Panc1 (cell line): ENCODE results near the gene SORCS1. TPM values are rescaled to one million over a fixed set of nuclear protein-coding genes. Genes with fewer than 3 reads are reported as not detected.

Experiments used
- ATAC-seq: fragments of 200-7000 bp; cut with Tn5 transposase; 2 replicates; pipeline ENCODE4 v1.9.1; 2020; ENCODE audit warnings: mild to moderate bottlenecking, moderate library complexity
- BruUV-seq: library from RNA; stranded (reverse); fragments of 400-500 nt; replicated peaks from 2 replicates; lab custom pipeline; 2021; lab: Mats Ljungman, UMichigan
- CTCF ChIA-PET: fragments of 300-600 bp; sonication (Branson Sonifier 250); formaldehyde crosslinking; loops from one replicate; lab custom pipeline; 2022; ENCODE audit warnings: antibody characterized with exemption; lab: Charles Lee
- POLR2A ChIA-PET: fragments of 300-600 bp; sonication (Branson Sonifier 250); formaldehyde crosslinking; loops from one replicate; lab custom pipeline; 2022; ENCODE audit warnings: antibody characterized with exemption; lab: Charles Lee
- DNase-seq: peaks from one replicate; pipeline ENCODE4 v3.0.0-alpha.2; 2010; ENCODE audit warnings: low read depth, low spot score
- H3K27ac ChIP-seq: 2 replicates; pipeline ENCODE4 v1.5.1; 2011; ENCODE audit warnings: mild to moderate bottlenecking, low read length, inconsistent platforms
- H3K27me3 ChIP-seq: fragments of 200-500 bp; sonication (Bioruptor generic); 2 replicates; pipeline ENCODE4 v1.6.0; 2014; ENCODE audit warnings: low read length, inconsistent platforms; ENCODE audit not compliant: control insufficient read depth, insufficient read depth
- H3K36me3 ChIP-seq: fragments of 200-500 bp; sonication (Bioruptor generic); 2 replicates; pipeline ENCODE4 v1.5.1; 2014; ENCODE audit warnings: inconsistent platforms, mild to moderate bottlenecking, low read length, moderate library complexity; ENCODE audit not compliant: control insufficient read depth, insufficient read depth
- H3K4me1 ChIP-seq: 2 replicates; pipeline ENCODE4 v1.5.1; 2011; ENCODE audit warnings: inconsistent platforms, mild to moderate bottlenecking, low read length, moderate library complexity; ENCODE audit not compliant: control insufficient read depth, insufficient read depth
- H3K4me3 ChIP-seq, 2 experiments: 2 replicates each; pipeline ENCODE4 v1.5.1; 2011 to 2012; ENCODE audit warnings: low read depth in 2 of 2, low read length in 2 of 2, mild to moderate bottlenecking in 2 of 2, inconsistent platforms in 1 of 2, moderate library complexity in 1 of 2
- H3K9me3 ChIP-seq: fragments of 200-500 bp; sonication (Bioruptor generic); 2 replicates; pipeline ENCODE4 v1.5.1; 2014; ENCODE audit warnings: low read depth, mild to moderate bottlenecking, inconsistent platforms, low read length, moderate library complexity; ENCODE audit not compliant: control insufficient read depth, insufficient read depth
- POLR2AphosphoS5 ChIP-seq: IDR thresholded peaks from 2 replicates; pipeline ENCODE4 v1.6.1; 2012; ENCODE audit warnings: mild to moderate bottlenecking, low read depth, low read length, moderate library complexity
- SIN3A ChIP-seq: IDR thresholded peaks from 2 replicates; pipeline ENCODE4 v1.6.1; 2012; ENCODE audit warnings: low read depth, mild to moderate bottlenecking, low read length, moderate library complexity, borderline replicate concordance; ENCODE audit not compliant: insufficient read depth
- TCF7L2 ChIP-seq: IDR thresholded peaks from 2 replicates; pipeline ENCODE4 v1.6.1; 2011; ENCODE audit warnings: mild to moderate bottlenecking, low read depth, low read length, inconsistent platforms
- in situ Hi-C: cut with HindIII; loops from 2 replicates; pipeline ENCODE4 v1.10.0; 2016; ENCODE audit warnings: low sequenced_read_pairs, low pct_unique_long_range_greater_than_20kb
- intact Hi-C: fragments of 100-400 bp; cut with micrococcal nuclease; formaldehyde crosslinking; loops from one replicate; pipeline ENCODE4 v1.10.0; 2022; ENCODE audit not compliant: unreplicated experiment
- total RNA-seq: library from RNA; stranded (reverse); gene quantifications from one replicate; pipeline ENCODE4 v1.2.1, GENCODE V29; 2021; ENCODE audit not compliant: unreplicated experiment
- TF ChIP-seq, protein P1 (sequence below): fragments of 450-650 bp; IDR thresholded peaks from 2 replicates; pipeline ENCODE4 v1.5.1; 2017; ENCODE audit warnings: mild to moderate bottlenecking
- TF ChIP-seq, protein P2 (sequence below), 2 experiments: IDR thresholded peaks; 2 replicates each; pipeline ENCODE4 v1.6.1; 2011 to 2012; ENCODE audit warnings: low read depth in 2 of 2, control low read depth in 1 of 2, low read length in 1 of 2, mild to moderate bottlenecking in 1 of 2, moderate library complexity in 1 of 2; ENCODE audit not compliant: insufficient read depth in 1 of 2

The SORCS1 gene
- total RNA-seq, 1 experiment from 2014 or later: not detected

DNA sequence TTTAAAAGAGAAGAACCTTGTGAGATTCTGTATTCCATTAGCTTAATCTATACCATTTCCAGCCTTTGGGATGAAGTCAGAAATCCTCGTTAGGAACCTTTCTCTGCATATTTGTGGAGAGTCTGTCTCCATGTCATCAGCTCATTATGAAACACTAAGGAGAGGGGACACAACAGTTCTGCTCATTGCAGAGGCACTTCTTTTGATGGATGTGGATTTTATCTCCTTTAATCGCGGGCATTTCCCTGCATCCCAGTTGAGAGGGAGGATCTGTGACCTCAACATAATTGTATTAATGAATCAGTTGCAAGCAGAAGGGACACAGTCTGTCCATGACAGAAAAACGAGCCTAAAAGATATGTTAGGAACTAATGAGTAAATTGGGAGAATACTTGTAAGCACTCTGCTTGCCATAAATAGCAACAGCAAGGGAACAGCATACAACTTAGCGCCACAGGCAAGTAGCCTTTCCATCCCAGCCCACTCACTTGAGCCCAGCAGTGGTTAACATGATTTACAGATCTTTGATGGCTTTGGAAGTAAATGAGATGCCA lies 37.9 kb downstream of the SORCS1 start:
- Histone ChIP-seq H3K27ac (no peak overlapping the region), H3K9me3 (no peaks in the 10 kb centered on the region), H3K27me3 (no peaks in the 10 kb centered on the region), H3K36me3 (no peaks in the 10 kb centered on the region), H3K4me1 (no peaks in the 10 kb centered on the region), H3K4me3 (no peak overlapping the region)
- in situ Hi-C loops (no loop called here), intact Hi-C loops (no loop called here)
- POLR2A ChIA-PET: no interaction called here
- ATAC-seq (no peak), DNase-seq (no peak)
- no TSS peak for BruUV-seq
- CTCF ChIA-PET: no interaction called here
- TF ChIP-seq POLR2AphosphoS5 (no peak), TCF7L2 (no peak), SIN3A (no peak)
- TF ChIP-seq, protein P1, sequence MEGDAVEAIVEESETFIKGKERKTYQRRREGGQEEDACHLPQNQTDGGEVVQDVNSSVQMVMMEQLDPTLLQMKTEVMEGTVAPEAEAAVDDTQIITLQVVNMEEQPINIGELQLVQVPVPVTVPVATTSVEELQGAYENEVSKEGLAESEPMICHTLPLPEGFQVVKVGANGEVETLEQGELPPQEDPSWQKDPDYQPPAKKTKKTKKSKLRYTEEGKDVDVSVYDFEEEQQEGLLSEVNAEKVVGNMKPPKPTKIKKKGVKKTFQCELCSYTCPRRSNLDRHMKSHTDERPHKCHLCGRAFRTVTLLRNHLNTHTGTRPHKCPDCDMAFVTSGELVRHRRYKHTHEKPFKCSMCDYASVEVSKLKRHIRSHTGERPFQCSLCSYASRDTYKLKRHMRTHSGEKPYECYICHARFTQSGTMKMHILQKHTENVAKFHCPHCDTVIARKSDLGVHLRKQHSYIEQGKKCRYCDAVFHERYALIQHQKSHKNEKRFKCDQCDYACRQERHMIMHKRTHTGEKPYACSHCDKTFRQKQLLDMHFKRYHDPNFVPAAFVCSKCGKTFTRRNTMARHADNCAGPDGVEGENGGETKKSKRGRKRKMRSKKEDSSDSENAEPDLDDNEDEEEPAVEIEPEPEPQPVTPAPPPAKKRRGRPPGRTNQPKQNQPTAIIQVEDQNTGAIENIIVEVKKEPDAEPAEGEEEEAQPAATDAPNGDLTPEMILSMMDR: no peak
- TF ChIP-seq, protein P2, sequence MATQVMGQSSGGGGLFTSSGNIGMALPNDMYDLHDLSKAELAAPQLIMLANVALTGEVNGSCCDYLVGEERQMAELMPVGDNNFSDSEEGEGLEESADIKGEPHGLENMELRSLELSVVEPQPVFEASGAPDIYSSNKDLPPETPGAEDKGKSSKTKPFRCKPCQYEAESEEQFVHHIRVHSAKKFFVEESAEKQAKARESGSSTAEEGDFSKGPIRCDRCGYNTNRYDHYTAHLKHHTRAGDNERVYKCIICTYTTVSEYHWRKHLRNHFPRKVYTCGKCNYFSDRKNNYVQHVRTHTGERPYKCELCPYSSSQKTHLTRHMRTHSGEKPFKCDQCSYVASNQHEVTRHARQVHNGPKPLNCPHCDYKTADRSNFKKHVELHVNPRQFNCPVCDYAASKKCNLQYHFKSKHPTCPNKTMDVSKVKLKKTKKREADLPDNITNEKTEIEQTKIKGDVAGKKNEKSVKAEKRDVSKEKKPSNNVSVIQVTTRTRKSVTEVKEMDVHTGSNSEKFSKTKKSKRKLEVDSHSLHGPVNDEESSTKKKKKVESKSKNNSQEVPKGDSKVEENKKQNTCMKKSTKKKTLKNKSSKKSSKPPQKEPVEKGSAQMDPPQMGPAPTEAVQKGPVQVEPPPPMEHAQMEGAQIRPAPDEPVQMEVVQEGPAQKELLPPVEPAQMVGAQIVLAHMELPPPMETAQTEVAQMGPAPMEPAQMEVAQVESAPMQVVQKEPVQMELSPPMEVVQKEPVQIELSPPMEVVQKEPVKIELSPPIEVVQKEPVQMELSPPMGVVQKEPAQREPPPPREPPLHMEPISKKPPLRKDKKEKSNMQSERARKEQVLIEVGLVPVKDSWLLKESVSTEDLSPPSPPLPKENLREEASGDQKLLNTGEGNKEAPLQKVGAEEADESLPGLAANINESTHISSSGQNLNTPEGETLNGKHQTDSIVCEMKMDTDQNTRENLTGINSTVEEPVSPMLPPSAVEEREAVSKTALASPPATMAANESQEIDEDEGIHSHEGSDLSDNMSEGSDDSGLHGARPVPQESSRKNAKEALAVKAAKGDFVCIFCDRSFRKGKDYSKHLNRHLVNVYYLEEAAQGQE (IDR thresholded peaks at IDR 0.05; ENCODE audit: insufficient read depth in 1 of 2, low read depth in 2 of 2, low read length in 1 of 2): no peak

DNA sequence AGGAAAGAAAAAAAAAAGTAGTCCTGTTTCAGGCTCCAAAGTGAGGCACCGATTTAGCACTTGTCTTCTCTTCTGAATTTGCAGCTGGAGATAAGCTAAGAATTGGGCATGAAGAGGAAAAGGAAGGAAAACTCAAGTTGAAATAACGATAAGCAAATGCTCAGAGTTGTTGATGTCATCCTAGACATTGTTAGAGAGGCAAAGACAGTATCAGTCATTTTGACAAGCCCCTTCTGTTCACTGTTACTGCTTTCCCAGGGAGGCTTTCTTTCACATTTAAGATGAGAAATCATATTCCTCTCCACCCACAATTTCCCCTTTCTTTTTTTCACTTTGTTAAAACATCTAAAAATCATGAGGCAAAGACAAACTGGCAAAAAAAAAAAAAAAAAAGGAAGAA lies 41.8 kb downstream of the SORCS1 start:
- ATAC-seq: no peak

More for the DNA sequence above, 41.8 kb downstream of the SORCS1 start:
- no peaks in the 10 kb centered on the region for H3K27me3 ChIP-seq
- BruUV-seq: no TSS peak
- in situ Hi-C loops: no loop called here
- H3K36me3 ChIP-seq: no peaks in the 10 kb centered on the region
- ChIA-PET POLR2A (no interaction called here), CTCF (no interaction called here)
- H3K9me3 ChIP-seq: no peaks in the 10 kb centered on the region
- intact Hi-C loops: no loop called here
- no peak overlapping the region for H3K27ac ChIP-seq
- DNase-seq: no peak
- no peak overlapping the region for H3K4me3 ChIP-seq
- H3K4me1 ChIP-seq: no peaks in the 10 kb centered on the region
- TF ChIP-seq TCF7L2: no peak
- TF ChIP-seq, protein P1: no peak
- TF ChIP-seq, protein P2 (IDR thresholded peaks at IDR 0.05; ENCODE audit: insufficient read depth in 1 of 2, low read depth in 2 of 2, low read length in 1 of 2): no peak
- TF ChIP-seq POLR2AphosphoS5: no peak
- no peak for TF ChIP-seq SIN3A
